NB4 (cell line): ENCODE results near the gene CLDN22.

ENCODE experiments used
- CTCF ChIP-seq: IDR thresholded peaks from one replicate; pipeline ENCODE4 v1.5.1; 2012; ENCODE audit warnings: low read depth, low read length
- MAX ChIP-seq: IDR thresholded peaks from 2 replicates; pipeline ENCODE4 v1.6.1; 2011; ENCODE audit warnings: low read depth, low read length
- POLR2A ChIP-seq: IDR thresholded peaks from 2 replicates; pipeline ENCODE4 v1.6.1; 2011; ENCODE audit warnings: mild to moderate bottlenecking; ENCODE audit not compliant: insufficient read length; ENCODE audit errors: extremely low read depth

DNA sequence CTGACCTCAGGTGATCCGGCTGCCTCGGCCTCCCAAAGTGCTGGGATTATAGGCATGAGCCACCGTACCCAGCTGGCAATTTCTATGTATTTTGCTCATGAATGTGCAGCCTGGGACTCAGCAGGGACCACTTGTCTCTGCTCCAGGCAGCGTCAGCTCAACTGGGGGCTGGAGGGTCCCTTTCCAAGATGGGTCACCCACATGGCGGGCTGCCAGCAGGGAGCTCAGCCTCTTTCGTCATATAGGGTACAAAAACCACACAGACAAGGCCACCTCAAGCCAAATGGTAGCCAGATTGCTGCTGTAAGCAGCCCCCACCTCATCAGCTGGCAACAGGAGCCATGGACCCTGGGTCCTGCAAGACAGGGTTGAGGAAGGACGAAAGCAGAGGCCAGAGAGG lies 4.5 kb upstream of the CLDN22 start:
- no peak for TF ChIP-seq CTCF
- no peak for TF ChIP-seq POLR2A
- TF ChIP-seq MAX, result no peak
